Measurements from ENCODE around the gene WSB1. TPM values are rescaled to one million over a fixed set of nuclear protein-coding genes. Genes with fewer than 3 reads are reported as not detected.

WSB1 gene
- total and polyA plus RNA-seq, 2 of the 8 experiments (the other 6 are each of a cell fraction or from before 2014, with no cell fraction given): 113 to 140 TPM

- no peak overlapping the region for H2AFZ ChIP-seq (ENCODE audit: low read length)
- no peak overlapping the region for H3K56ac ChIP-seq (replicated peaks; ENCODE audit: insufficient read length, low read depth, low read length)
- H3K27ac ChIP-seq (ENCODE audit: low read depth, low read length): no peak overlapping the region
- H3K4me2 ChIP-seq (ENCODE audit: insufficient read depth in 1 of 2, low read depth in 2 of 2, low read length in 2 of 2): no peak overlapping the region
- no peak overlapping the region for H3K14ac ChIP-seq (ENCODE audit: insufficient read length)
- H3K9ac ChIP-seq (replicated peaks in 1 of 4; ENCODE audit: extremely low read depth in 1 of 4, low read depth in 3 of 4, low read length in 3 of 4): no peak overlapping the region
- H3K27me3 ChIP-seq (replicated peaks in 1 of 4; ENCODE audit: control insufficient read depth in 3 of 4, extremely low read depth in 1 of 4, insufficient read depth in 3 of 4, low read length in 3 of 4): no peaks in the 10 kb centered on the region
- ChIA-PET POLR2A (ENCODE audit: partially characterized antibody) (no interaction called here), CTCF (ENCODE audit: partially characterized antibody) (interaction anchor here (0.9 to 10.3 kb wide), 5 partner anchors 21 to 291 kb away, joined by 3 to 76 read pairs (median 6); no protein-coding TSS in a partner anchor)
- no peak overlapping the region for H3K18ac ChIP-seq (ENCODE audit: extremely low read depth, low read length)
- no peaks in the 10 kb centered on the region; the same call in 1 of the 2 replicates for H3K23me2 ChIP-seq (ENCODE audit: low read depth, low read length)
- H4K8ac ChIP-seq (ENCODE audit: extremely low read depth, insufficient read depth, low read length): no peak overlapping the region
- no peak overlapping the region for H2BK15ac ChIP-seq (ENCODE audit: low read length)
- H3K23ac ChIP-seq (ENCODE audit: insufficient read length): no peak overlapping the region
- no peaks in the 10 kb centered on the region for H3K79me2 ChIP-seq (ENCODE audit: control insufficient read depth in 1 of 2, insufficient read depth in 2 of 2, low read length in 2 of 2)
- FAIRE-seq (no peak), DNase-seq (ENCODE audit: low read depth in 1 of 2, low spot score in 2 of 2) (no peak)
- no peaks in the 10 kb centered on the region for H3K9me3 ChIP-seq (ENCODE audit: insufficient read depth in 2 of 2, low read depth in 1 of 2, low read length in 1 of 2)
- no peak overlapping the region for H3K4me3 ChIP-seq (ENCODE audit: extremely low read depth in 1 of 4, insufficient read depth in 2 of 4, low read depth in 3 of 4, low read length in 4 of 4)
- H4K91ac ChIP-seq (replicated peaks; ENCODE audit: insufficient read length, low read length): no peak overlapping the region
- H2BK20ac ChIP-seq (ENCODE audit: low read length): no peak overlapping the region
- no peaks in the 10 kb centered on the region for H4K20me1 ChIP-seq (replicated peaks in 1 of 2; ENCODE audit: control insufficient read depth in 1 of 2, insufficient read depth in 2 of 2, low read length in 2 of 2)
- no peaks in the 10 kb centered on the region for H3K79me1 ChIP-seq (ENCODE audit: low read depth, low read length)
- no peak overlapping the region for H3K4ac ChIP-seq (replicated peaks; ENCODE audit: insufficient read length, low read depth, low read length)
- no peak overlapping the region for H2BK12ac ChIP-seq (ENCODE audit: low read depth, low read length)
- TF ChIP-seq KDM4A (IDR thresholded peaks at IDR 0.05; ENCODE audit: low read depth, low read length, severe bottlenecking) (no peak), TEAD4 (IDR thresholded peaks at IDR 0.05; ENCODE audit: low read depth, low read length) (no peak), YY1 (IDR thresholded peaks at IDR 0.05; ENCODE audit: low read depth, low read length) (no peak), USF2 (IDR thresholded peaks at IDR 0.05; ENCODE audit: low read length) (no peak), RBBP5 (IDR thresholded peaks at IDR 0.05; ENCODE audit: borderline replicate concordance, low read depth, low read length) (no peak), CHD2 (IDR thresholded peaks at IDR 0.05; ENCODE audit: low read length) (no peak), POU5F1 (IDR thresholded peaks at IDR 0.05; ENCODE audit: low read depth, low read length) (no peak), SIX5 (IDR thresholded peaks at IDR 0.05; ENCODE audit: low read depth, low read length) (no peak), BCL11A (IDR thresholded peaks at IDR 0.05; ENCODE audit: low read depth in 2 of 2, low read length in 2 of 2) (no peak), ATF3 (IDR thresholded peaks at IDR 0.05; ENCODE audit: insufficient read depth, low read depth, low read length) (no peak)
- no peak overlapping the region for H2BK5ac ChIP-seq (ENCODE audit: low read depth, low read length)
- H3K36me3 ChIP-seq (ENCODE audit: control insufficient read depth in 2 of 4, insufficient read depth in 4 of 4, low read length in 3 of 4): no peaks in the 10 kb centered on the region
- H3K4me1 ChIP-seq (replicated peaks in 1 of 4; ENCODE audit: control insufficient read depth in 3 of 4, insufficient read depth in 4 of 4, low read length in 3 of 4): no peaks in the 10 kb centered on the region
- no peak overlapping the region for H4K5ac ChIP-seq (ENCODE audit: insufficient read length, low read depth, low read length)
- no peak overlapping the region for H2BK120ac ChIP-seq (replicated peaks; ENCODE audit: low read depth, low read length)
- 82% methylated on average over 7 of the region's 8 CpGs; no CpG with 5 or more reads in 1 of the 2 experiments for WGBS, 2 experiments (ENCODE audit: extremely low coverage in 1 of 2, insufficient coverage in 1 of 2, insufficient read length in 1 of 2, insufficient replicate concordance in 2 of 2, low coverage in 1 of 2, low lambda C conversion rate in 2 of 2, missing lambda C conversion rate in 1 of 2)
- H2AK5ac ChIP-seq (ENCODE audit: low read depth, low read length): no peak overlapping the region
Measured at GRCh38 chr17:27360507-27360906, 66.6 kb downstream of the WSB1 start.

Measured in H1 (cell line).